HG02798 (cell line): ENCODE measurements around the gene TMEM175.
"Not testable (repeated sequence)": the region's sequence is repeated elsewhere in the genome, so short reads cannot be mapped to it uniquely, and the experiment has no call there.

Experiments
- ATAC-seq: cut with Tn5 transposase; IDR thresholded peaks from one replicate; pipeline ENCODE4 v1.9.1; 2021; ENCODE audit warnings: mild to moderate bottlenecking; ENCODE audit not compliant: unreplicated experiment, poor library complexity

Gene TMEM175

GRCh38 chr4:914531-914930, 17.7 kb upstream of the TMEM175 start:
- ATAC-seq: no peak

- no peak for ATAC-seq
Measured at GRCh38 chr4:915041-915474, 17.2 kb upstream of the TMEM175 start.

- no peak for ATAC-seq
Measured at GRCh38 chr4:915595-915994, 16.7 kb upstream of the TMEM175 start.

GRCh38 chr4:917466-917865, 14.8 kb upstream of the TMEM175 start:
- no peak for ATAC-seq

- no peak for ATAC-seq
Measured at GRCh38 chr4:917992-918391, 14.3 kb upstream of the TMEM175 start.

GRCh38 chr4:918591-918990, 13.7 kb upstream of the TMEM175 start:
- not testable (repeated sequence) for ATAC-seq

GRCh38 chr4:919004-919680, 13.1 kb upstream of the TMEM175 start:
- ATAC-seq: not testable (repeated sequence)

GRCh38 chr4:921830-922331, 10.4 kb upstream of the TMEM175 start:
- peak; percentile 59 for ATAC-seq

- ATAC-seq: no peak
Measured at GRCh38 chr4:924107-925096, 7.9 kb upstream of the TMEM175 start.

- no peak for ATAC-seq
Measured at GRCh38 chr4:925171-925570, 7.1 kb upstream of the TMEM175 start.

GRCh38 chr4:925771-926500, 6.3 kb upstream of the TMEM175 start:
- ATAC-seq: no peak

GRCh38 chr4:926538-926937, 5.7 kb upstream of the TMEM175 start:
- no peak for ATAC-seq

GRCh38 chr4:927566-927965, 4.7 kb upstream of the TMEM175 start:
- ATAC-seq: not testable (repeated sequence)

- ATAC-seq: no peak
Measured at GRCh38 chr4:929096-929765, 3.0 kb upstream of the TMEM175 start.

- no peak for ATAC-seq
Measured at GRCh38 chr4:930028-930551, 2.2 kb upstream of the TMEM175 start.

GRCh38 chr4:930827-931193, 1.4 kb upstream of the TMEM175 start:
- no peak for ATAC-seq

GRCh38 chr4:931194-931959, 883 bp upstream of the TMEM175 start:
- ATAC-seq: peak; percentile 3

- ATAC-seq: no peak
Measured at GRCh38 chr4:932713-933070, 432 bp downstream of the TMEM175 start.

GRCh38 chr4:939508-939907, 7.2 kb downstream of the TMEM175 start:
- ATAC-seq: not testable (repeated sequence)
